ENCODE data around the gene CUL3.
A peak's percentile ranks its signal among the peaks of the same experiment; 100 is the strongest.
"Not testable (repeated sequence)": the region's sequence is repeated elsewhere in the genome, so short reads cannot be mapped to it uniquely, and the experiment has no call there.

CUL3 gene

DNA sequence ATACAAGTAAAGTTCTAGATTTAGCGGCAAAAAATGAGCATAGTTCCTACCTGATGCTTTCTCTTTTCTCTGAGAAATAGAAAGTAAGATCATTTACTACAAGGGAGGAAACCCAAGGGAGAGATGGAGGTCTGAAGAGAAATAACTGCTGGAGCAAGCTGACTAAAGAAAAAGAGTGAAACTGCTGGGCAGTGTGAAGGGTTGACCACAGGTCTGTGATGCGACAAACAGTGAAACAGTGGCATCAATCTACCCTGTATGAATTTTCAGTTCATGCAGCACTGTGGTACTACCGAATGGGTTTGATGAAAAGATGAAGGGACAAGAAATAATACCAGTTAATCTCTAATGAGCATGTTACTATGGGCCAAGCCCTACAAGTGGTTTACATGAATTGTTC lies 52.2 kb downstream of the CUL3 start:
- no peak for DNase-seq

DNA sequence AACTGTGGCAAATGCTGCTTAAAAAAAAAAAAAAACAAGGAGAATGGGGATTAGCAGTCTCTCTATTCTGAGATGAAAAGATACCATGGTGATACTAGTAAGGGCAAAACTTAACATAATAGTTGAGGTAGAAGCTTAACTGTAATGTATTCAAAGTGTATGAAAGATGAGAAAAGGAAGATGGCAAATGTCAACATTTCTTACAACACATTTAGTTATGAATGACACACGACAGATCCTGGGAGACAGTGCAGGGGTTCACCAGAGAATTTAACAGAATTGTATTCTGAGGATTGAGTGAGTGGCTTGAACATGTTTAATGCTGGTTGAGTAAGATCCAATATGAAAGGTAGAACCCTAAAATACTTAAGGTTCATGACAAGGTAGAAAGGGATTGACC lies 52.7 kb downstream of the CUL3 start:
- DNase-seq = no peak

DNA sequence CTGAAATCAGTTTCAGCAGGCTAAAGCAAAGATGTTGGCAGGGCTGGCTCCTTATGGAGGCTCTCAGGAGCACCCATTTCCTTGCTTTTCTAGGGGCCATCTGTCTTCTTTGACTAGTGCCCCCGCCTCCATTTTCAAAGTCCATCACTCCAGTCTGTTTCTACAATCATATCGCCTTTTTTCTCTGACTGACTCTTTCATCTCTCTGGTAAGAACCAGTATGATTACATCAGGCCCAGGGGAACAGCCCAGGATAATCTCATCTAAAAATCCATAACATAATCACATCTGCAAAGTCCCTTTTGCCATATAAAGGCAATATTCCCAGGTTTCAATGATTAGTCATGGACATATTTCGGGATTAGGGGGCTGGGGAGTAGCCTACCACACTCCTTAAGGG lies 57.0 kb downstream of the CUL3 start:
- DNase-seq = no peak

DNA sequence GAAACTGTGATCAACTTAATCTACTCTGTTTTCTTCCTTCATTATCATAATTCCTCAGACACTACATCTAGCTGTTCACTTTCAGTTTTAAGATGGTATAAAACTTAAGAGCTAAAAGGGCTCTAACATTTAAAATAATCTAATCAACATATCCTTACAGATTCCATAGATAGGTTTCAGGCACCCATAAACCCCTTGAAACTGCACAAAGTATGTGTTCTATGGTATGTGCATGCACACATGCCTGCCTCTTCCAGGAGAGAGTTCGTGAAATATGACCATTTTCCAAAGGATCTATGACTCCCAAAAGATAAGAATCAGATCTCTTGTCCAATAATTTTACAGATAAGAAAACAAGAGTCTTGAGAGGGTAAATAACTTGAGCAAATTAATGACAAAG lies 59.4 kb downstream of the CUL3 start:
- DNase-seq = no peak

DNA sequence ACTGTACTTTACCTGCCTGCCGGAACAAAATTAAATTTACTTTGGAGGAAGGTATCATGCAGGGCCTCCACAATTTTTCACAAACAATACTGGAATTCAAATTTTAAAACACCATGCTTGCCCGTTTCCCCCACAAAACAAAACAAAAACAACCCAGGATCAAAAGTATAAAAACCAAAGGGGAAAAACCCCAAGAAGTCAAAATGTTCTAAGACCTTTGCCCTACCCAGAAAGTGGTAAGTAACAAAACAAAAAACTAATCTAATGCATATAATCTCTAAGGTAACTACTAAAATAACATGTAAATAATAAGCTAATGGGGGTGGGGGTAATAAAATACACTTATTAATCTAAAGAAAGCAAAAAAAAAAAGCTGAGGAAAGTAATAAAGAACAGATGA lies 60.5 kb downstream of the CUL3 start:
- DNase-seq = no peak

DNA sequence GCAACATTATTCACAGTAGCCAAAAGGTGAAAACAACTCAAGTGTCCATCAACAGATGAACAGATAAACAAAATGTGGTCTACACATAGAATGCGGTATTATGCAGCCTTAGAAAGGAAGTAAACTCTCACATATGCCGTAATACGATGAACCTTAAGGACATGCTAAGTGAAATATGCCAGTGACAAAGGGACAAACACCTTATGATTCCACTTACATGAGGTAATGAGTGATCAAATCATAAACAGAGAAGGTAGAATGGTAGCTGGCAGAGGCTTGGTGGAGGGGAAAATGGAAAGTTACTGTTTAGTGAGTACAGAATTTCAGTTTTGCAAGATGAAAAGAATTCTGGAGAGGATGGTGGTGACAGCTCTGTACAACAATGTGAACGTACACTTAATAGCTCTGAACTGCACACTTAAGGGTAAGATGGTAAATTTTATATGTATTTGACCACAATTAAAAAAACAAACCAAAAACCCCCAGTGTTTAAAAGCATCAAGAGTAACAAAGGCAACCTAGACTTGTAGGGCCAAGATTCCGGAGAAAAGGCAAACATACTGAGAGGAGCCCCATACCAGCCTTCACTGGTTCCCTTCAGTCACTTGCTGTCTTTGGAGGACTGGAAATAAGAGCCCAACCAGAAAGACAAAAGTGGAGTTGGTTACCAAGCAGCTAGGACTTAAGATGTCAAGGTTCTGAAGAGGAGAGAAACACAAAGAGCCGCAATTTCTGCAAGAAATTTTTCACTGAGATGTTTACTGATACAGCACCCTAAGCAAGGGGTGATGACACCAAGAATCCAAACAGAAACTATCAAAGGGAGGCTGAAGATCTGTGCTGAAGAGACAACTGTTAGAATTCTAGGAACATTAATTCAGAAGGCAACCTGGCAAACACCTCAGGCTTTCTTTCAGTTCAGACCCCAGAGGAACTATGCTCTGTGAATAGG lies 61.3 kb downstream of the CUL3 start:
- no peak for DNase-seq

DNA sequence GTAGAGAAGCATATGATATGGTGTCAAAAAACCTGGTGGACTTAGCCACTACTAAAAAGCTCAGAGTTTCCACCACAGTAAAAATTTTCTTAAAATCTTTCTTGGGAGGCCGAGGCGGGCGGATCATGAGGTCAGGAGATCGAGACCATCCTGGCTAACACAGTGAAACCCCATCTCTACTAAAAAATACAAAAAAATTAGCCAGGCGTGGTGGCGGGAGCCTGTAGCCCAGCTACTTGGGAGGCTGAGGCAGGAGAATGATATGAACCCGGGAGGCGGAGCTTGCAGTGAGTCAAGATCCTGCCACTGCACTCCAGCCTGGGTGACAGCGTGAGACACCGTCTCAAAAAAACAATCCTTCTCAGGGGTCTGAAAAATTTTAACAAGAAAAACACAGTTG lies 62.7 kb downstream of the CUL3 start:
- not testable (repeated sequence) for DNase-seq

DNA sequence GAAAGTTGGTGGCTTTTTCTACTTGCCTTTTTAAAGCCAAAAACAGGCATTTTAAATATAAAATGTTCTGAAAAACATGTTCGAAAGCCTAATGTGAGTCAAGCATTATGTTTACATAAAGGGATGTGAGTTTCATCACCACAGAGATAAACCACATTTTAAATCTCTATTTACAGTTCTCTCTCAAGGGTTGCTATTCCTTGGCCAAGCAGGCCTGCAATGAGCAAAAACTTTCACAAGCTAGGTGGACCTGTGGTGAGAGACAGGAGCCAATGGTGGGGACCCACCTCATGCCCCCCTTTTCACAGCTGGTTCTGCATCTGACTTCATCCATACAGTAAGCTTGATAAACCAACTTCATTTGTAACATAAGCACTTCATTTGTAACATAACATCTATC lies 65.1 kb downstream of the CUL3 start:
- DNase-seq = peak; percentile 38

DNA sequence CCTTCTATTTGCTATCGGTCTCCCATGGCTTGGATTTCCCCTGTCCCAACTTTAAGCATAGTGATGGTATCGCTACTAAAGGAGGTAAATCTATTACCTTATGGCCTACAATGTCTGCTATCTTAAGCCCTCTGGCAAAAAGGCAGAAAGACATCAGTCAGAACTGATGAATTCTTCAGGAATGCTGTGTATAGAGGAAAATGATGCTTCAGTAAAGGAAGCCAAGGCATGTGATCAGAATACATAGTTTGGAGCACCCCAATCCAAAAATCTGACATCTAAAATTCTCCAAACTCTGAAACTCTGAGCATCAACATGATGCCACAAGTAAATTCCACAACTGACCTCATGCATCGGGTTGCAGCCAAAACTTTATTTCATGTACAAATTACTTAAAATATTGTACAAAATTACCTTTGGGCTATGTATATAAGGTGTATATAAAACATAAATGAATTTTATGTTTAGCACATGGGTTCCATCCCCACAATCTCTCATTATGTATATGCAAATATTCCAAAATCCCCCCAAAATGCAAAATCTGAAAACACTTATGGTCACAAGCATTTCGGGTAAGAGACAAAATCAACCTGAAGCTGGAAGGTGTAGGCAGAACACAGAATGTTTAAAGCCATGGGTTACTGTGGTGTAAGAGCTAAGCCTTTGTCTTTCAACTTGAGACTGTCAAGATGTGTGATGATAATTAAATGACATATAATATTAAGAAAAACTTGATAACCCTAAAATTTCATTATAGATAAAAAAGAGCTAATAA lies 66.2 kb downstream of the CUL3 start:
- no peak for DNase-seq

DNA sequence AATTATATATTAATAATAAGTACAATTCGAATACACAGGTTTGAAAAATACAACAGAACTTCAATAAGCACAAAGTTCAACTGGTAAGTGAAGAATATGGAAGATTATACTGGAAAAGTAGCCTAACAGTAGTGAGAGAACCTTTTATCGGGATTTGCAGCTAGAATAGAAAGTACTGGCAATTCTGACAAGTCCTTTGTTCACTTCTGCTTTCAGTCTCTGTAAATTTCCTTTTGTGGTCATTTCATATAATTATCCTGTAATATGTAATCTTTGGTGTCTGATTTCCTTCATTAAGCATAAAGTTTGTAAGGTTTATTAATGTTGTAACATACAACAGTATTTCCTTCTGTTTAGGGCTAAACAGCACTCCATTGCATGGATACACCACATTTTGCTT lies 67.2 kb downstream of the CUL3 start:
- DNase-seq = no peak

DNA sequence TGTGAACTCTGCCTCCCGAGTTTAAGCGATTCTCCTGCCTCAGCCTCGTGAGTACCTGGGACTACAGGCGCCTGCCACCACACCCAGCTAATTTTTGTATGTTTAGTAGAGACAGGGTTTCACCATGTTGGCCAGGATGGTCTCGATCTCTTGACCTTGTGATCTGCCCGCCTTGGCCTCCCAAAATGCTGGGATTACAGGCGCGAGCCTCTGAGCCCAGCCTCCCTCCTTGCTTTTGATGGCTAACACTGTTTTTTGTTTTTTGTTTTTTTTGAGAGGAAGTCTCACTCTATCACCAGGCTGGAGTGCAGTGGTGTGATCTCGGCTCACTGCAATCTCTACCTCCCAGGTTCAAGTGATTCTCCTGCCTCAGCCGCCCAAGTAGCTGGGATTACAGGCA lies 68.8 kb downstream of the CUL3 start:
- not testable (repeated sequence) for DNase-seq

DNA sequence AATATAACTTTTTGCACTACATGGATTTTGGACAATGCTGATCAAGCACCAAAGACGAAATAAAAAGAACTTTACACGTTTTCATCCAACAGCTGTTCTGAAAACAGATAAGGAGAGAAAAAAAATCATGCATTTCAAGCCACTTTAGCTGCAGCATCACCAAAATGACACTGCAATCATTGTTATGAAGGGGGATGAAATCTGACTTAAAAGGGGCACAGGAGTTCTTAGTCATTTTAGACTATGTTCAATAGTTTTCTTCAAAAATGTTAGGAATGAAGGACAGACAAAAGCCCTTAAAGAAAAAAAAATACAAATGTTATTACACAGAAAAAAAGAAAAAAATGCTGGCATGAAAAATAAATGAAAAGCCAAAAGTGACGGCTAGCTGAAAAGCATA lies 71.2 kb downstream of the CUL3 start:
- no peak for DNase-seq

DNA sequence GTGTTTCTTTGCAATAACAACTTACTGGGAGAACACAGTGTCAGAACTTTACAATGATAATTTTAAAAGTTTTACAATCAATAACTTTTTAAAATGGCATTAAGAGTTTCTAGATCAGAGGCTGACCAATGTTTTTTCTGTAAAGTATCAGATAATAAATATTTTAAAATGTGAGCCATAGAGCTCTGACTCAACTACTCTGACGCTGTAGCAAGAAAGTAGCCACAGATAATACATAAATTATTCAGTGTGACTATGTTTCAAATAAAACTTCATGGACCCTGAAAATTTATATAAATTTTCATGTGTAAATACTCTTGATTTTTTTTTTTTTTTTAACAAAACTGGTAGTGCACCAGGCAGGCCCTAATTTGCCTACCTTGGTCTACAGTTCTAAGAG lies 77.4 kb downstream of the CUL3 start:
- no peak for DNase-seq

DNA sequence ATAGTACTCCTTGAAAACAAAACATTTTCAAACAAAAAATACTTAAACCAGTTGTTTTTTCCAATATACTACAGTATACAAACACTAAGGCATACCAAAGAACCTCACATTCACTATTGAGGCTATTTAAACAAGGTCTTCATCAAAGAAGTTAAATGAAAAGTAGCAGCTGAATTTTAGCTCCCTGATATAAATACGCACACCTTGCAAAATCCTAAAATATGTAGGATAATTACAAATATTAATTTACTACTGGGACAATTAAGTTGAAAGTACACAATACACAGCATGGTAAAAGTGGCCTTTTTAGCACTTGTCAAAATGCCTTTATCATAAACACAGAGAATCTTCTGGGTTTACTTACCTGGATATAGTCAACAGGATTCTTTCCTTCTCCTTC lies 78.7 kb downstream of the CUL3 start:
- DNase-seq = no peak

DNA sequence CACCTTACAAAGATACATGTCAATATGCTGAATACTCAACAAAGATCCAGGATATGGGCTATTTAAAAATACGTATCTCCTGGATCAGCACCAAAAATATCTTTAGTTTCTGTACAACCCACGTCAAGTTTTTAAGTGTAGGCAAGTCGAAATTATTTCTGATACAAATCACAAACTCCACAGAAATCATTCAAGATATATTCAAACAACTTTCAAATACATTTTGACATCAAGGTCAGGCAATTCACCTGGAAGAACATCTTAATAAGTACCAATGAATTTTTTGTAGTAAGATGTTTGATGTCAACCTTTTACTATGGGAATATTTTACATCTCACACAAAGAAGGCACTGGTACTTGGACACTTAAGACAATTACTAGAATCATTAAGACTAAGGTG lies 86.2 kb downstream of the CUL3 start:
- no peak for DNase-seq

DNA sequence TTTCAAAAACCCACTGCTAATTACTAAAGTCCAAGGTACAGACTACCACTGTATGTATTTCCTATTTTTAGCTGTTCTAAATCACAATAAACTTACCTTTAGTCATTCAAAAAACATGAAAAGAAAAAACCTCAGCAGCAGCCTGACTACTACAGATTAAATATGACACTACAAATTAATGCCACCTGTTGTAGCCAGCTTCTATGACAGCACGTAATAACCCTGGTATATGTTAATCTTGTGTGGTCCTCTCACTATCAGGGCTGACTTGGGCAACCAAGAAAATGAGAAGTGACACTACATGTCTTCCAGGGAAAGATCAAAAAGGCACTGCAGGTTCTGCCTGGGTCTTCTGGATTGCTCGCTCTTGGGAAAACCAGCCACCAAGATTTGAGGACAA lies 92.6 kb downstream of the CUL3 start:
- DNase-seq = no peak

DNA sequence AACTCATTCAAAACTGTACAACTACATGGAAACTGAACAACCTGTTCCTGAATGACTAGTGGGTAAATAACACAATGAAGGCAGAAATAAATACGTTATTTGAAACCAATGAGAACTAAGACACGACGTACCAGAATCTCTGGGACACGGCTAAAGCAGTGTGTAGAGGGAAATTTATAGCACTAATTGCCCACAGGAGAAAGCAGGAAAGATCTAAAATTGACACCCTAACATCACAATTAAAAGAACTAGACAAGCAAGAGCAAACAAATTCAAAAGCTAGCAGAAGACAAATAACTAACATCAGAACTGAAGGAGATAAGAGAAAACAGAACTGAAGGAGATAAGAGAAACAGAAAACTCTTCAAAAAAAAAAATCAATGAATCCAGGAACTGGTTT lies 97.2 kb downstream of the CUL3 start:
- not testable (repeated sequence) for DNase-seq

DNA sequence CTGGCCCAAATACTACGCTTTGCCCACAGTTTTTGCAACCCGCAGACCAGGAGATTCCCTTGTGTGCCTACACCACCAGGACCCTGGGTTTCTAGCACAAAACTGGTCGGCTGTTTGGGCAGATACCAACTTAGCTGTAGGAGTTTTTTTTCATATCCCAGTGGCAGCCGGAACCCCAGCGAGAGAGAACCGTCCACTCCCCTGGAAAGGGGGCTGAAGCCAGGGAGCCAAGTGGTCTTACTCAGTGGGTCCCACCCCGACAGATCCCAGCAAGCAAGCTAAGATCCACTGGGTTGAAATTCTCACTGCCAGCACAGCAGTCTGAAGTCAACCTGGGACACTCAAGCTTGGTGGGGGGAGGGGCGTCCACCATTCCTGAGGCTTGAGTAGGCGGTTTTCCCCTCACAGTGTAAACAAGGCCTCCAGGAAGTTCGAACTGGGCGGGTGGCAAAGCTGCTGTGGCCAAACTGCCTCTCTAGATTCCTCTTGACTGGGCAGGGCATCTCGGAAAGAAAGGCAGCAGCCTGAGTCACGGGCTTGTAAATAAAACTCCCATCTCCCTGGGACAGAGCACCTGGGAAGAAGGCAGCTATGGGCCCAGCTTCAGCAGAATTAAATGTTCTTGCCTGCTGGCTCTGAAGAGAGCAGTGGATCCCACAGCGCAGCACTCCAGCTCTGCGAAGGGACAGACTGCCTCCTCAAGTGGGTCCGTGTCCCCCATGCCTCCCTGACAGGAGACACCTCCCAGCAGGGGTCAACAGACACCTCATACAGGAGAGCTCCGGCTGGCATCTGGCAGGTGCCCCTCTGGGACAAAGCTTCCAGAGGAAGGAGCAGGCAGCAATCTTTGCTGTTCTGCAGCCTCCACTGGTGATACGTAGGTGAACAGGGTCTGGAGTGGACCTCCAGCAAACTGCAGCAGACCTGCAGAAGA lies 99.8 kb downstream of the CUL3 start:
- not testable (repeated sequence) for DNase-seq

DNA sequence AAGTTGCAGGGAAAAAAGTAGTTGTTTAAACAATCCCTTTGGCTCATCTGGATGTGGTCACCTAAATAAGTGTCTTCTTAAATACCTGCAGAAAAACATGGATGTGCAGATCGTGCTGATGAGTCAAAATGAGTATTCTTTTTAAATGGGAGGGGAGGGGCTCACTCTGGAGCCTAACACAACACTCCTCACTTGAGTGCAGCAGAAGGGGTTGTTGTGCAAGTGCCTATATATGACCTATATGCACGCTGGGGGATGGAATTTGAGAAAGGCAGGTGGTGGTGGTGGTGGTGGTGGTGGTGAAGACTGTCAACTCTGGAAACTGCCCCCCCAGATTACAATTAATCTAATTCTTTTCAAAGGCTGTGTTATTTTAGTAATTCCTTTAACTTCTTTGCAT lies 105.3 kb downstream of the CUL3 start:
- no peak for DNase-seq

DNA sequence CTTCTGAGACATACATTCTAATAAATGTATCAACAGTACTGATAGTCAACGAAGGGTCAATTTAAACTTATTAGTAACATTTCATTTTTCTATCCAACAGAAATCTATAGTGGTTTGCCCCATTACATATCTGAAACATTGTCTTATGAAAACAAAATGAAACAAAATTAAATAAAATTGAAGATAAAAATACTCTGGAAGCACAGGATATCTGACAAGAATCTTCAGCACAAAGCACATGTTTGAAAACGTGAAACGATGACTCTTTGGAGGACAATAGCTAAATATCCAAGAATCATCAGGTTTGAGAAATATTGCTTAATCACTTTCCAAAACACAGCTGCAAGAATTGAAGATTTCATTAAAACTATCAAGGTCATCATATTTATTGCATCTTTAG lies 112.3 kb downstream of the CUL3 start:
- no peak for DNase-seq

DNA sequence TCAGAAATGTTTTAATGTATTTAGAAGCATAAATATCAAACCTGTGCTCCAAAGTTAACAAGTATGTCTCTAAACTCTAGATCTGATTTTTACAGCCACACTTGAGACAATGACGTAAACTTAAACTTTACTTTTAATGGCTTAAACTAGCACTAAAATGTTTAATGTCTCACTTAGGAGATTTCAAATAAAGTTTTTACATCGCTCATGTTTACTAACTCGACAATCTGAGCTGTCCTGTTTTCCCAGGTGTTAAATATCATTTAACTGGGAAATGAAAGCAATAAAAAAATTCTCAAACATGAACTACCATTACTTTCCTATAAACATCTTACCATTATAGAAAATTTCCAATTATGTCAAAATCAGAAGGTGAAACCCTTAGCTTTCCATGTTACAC lies 113.0 kb downstream of the CUL3 start:
- DNase-seq = no peak

DNA sequence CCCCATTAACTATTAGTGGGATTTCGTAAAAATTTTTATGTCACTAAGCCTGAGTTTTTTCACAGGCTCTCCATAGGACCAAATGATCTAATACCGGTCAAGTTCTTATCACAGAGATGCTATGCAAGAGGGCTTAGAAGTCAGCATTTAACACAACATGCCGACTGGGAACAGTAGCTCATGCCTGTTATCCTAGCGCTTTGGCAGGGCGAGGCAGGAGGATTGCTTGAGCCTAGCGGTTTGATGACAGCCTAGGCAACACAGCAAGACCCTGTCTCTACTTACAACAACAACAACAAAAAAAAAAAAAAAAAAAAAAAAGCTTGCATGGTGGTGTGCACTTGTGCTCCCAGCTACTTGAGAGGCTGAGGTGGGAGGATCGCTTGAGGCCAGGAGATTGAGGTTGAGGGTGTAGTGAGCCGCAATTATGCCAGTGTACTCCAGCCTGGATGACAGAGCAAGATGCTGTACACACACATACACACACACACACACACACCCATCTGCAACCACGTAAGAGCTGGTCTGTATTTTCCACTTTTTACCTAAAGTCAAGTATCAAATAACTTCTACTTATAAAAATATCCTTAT lies 115.7 kb downstream of the CUL3 start:
- DNase-seq = no peak
